Hepatocyte (in vitro differentiated cells): ENCODE measurements around the gene WASF3.

ENCODE experiments used
- CTCF ChIP-seq: fragments of 200-600 bp; sonication (generic); IDR thresholded peaks from 2 replicates; pipeline ENCODE4 v1.5.1; 2016; ENCODE audit warnings: antibody characterized with exemption, mild to moderate bottlenecking; ENCODE audit not compliant: poor library complexity
- EZH2 ChIP-seq: fragments of 200-600 bp; sonication (generic); IDR thresholded peaks from 2 replicates; pipeline ENCODE4 v1.6.1; 2016; ENCODE audit warnings: antibody characterized with exemption, mild to moderate bottlenecking, borderline replicate concordance

- TF ChIP-seq CTCF (no peak), EZH2 (no peak)
These were observed 116.4 kb downstream of the WASF3 start for GRCh38 chr13:26673890-26674289.
